Fibroblast of the conjunctiva (primary cell): Measurements from ENCODE around the gene CRISPLD2.
A peak's percentile ranks its signal among the peaks of the same experiment; 100 is the strongest.
"Not testable (repeated sequence)": the region's sequence is repeated elsewhere in the genome, so short reads cannot be mapped to it uniquely, and the experiment has no call there.

Experiments used
- DNase-seq: peaks from one replicate; pipeline ENCODE4 v3.0.0-alpha.2; 2010; ENCODE audit warnings: low read depth

CRISPLD2 gene

GRCh38 chr16:84840687-84841627, 21.2 kb downstream of the CRISPLD2 start:
- DNase-seq: no peak

- no peak for DNase-seq
Measured at GRCh38 chr16:84841787-84842300, 22.1 kb downstream of the CRISPLD2 start.

DNA sequence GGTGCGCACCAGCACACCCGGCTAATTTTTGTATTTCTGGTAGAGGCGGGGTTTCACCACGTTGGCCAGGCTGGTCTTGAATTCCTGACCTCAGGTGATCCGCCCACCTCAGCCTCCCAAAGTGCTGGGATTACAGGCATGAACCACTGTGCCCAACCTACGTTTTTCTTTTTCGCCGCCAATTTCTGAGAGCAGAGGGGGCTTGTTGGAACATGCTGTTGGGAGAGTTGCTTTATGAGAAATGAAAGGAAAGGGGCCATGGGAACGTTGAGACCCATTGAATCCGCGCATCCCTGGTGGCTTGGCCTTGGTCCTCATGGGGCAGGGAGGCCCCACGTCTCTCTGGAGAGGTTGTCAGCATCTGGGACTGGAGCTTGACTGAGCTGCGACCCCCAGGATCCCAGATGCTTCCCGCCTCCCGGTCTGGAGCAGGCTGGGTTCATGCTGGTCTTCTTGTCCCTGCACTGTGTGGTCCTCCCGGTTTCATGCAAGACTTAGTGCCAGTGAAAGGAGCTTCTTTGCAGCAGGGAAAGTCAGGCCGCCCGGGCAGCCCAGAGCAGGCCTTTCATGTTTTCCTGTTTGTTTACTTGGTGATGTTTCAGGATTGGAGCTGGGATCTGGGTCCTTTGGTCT, 22.8 kb downstream of the CRISPLD2 start:
- DNase-seq: no peak

DNA sequence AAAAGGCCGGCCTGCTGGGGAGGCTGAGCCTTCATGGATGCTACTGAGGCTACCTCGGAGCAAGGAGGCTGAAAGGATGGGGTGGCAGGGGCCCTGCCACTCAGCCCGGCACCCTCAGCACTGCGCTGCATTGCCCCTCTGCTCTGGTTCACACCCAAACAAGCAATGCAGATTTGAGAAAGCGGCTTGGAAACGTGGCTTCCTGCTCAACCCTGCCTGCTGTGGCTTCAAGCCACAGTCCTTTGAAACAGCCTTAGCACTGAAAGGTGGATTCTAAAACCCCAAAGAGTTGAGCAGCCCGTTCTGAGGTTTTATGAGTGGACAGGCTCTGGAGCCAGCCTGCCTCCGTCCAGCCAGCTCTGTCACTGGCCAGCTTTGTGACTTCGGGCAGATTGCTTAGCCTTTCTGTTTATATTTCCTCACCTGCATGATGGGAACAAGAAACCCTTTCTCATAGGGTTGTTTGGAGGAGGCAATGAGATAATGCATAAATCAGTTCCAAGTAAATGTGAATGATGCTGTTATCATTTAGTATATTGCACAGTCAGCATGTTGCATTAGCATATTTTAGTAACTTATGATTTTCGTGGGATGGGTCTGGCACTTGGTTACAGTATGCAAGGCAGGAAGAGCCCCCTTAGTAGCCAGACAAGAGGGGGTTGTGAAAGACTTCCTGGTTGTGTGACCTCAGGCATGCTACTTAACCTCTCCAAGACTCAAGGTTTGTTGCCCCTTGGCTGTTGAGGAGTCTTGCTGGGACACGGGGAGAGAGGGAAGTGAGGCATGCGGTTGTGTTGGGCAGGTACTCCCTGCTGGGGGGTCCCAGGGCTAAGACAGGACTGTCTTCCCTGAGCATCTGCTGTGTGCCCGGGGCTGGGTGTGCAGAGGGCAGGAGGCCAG, 23.6 kb downstream of the CRISPLD2 start:
- no peak for DNase-seq

GRCh38 chr16:84844049-84844350, 24.2 kb downstream of the CRISPLD2 start:
- DNase-seq: no peak

- DNase-seq: no peak
Measured at GRCh38 chr16:84844559-84845495, 25.0 kb downstream of the CRISPLD2 start.

DNA sequence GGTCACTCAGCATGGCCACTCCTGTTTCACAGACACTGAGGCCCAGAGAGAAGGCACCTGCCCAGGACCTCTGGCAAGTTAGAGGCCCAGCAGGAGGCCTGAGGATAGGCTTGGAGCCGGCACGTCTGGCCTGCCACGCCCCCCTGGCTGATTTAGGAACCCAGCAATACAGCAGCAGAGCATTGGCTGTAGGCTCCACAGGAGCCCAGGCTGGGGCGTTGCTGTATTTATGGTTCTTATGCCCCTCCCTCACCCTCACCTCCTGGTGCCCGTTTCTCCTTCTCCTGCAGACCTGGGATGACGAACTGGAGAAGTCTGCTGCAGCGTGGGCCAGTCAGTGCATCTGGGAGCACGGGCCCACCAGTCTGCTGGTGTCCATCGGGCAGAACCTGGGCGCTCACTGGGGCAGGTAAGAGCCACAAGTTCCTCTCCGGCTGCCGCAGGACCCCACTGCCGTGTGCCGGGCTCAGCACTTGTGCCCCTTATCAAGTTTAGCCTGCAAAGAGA, 25.8 kb downstream of the CRISPLD2 start:
- DNase-seq: no peak

DNA sequence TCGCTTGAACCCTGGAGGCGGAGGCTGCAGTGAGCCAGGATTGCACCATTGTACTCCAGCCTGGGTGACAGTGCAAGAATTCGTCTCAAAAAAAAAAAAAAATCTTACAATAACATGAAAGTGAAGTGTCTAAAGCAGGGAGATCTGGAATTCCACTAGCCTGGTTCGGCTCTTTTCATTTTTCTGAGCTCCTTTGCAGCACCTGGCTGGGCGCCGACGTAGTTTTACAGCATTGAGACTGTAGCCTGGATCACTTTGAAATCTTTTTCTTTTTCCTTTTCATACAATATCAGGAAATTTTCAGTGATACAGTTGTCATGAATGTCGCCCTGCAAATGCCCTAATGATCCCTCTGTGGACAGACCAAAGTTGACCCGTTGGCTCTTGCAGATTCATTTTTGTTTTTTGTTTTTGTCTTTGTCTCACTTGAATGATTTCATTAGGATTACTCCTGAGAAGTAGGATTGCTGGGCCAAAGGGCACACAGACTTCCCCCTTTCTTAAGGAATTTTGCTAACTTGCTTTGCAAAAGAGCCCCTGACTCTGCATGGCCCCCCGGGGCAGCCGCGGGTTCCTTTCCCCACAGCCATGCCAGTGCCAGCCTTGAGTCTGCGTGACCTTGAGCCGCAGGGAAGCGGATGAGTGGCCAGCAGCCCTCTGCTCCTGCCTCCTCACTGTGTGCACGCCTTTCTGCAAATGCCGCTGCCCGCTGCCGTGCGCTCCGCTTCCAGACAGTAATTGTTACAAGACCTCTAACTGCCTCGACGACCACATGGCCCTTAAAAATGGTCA, 28.0 kb downstream of the CRISPLD2 start:
- DNase-seq: no peak

DNA sequence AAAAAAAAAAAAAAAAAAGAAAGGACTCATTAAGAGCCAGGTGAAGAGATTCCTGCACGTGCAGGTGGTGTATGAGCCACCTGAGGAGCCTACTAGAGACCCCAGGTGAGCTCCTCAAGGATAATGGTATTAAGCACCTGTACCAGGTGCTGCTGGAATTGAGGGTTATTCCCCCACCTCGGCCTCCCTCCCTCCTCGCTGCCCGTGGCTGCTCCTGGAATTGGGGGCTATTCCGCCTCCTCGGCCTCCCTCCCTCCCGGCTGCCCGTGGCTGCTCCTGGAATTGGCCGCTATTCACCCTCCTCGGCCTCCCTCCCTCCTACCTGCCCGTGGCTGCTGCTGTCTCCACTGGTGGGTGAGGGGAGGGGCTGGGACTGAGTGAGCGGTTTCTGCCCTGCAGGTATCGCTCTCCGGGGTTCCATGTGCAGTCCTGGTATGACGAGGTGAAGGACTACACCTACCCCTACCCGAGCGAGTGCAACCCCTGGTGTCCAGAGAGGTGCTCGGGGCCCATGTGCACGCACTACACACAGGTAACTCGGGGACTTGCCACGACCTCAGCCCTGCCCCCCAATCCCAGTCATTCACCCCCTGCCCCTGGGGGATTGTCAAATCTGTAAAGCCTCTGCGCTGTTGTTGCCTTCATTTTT, 29.3 kb downstream of the CRISPLD2 start:
- DNase-seq: no peak

DNA sequence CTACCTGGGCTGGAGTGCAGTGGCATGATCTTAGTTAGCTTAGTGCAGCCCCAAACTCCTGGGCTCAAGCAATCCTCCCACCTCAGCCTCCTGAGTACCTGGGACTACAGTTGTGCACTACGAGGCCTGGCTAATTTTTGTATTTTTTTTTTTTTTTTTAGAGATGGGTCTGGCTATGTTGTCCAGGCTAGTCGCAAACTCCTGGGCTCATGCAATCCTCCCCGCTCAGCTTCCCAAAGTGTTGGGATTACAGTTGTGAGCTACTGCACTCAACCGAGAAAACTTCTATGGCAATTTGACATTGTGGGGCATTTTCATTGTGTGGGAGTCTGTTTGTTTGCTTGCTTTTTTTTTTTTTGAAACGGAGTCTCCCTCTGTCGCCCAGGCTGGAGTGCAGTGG, 30.0 kb downstream of the CRISPLD2 start:
- no peak for DNase-seq

- DNase-seq: no peak
Measured at GRCh38 chr16:84850714-84851113, 30.9 kb downstream of the CRISPLD2 start.

- DNase-seq: peak; percentile 74
Measured at GRCh38 chr16:84851192-84852127, 31.7 kb downstream of the CRISPLD2 start.

GRCh38 chr16:84853534-84853933, 33.7 kb downstream of the CRISPLD2 start:
- no peak for DNase-seq

GRCh38 chr16:84854759-84855158, 35.0 kb downstream of the CRISPLD2 start:
- no peak for DNase-seq

DNA sequence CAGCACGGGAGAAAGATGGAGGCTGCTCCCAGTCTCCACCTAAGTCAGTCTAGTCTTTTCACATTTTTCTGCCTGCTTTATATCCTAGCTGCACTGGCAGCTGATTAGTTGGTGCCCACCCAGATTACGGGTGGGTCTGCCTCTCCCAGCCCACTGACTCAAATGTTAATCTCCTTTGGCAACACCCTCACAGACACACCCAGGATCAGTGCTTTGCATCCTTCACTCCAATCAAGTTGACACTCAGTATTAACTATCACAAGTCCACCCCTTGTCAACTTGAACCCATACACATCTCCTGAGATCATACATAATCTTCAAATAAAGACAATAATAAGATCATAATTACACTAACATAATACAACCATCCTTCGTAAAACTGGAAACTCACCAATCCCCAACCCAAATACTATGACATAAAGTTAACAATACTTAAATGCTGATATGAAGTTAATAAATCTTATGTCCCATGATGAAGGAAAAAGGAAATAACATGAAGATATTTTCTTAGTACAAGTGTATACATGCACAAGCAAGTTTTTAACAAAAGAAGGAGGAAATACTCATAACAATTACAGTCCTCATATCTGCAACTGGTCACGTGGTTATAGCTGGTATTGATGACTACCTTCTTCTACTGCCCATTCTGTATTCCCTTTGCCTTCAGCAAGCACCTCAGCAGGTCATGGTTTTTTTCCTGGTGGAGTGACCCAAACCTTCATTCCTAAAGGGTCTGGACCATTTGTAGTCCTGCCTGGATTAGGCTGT, 35.8 kb downstream of the CRISPLD2 start:
- not testable (repeated sequence) for DNase-seq

- DNase-seq: not testable (repeated sequence)
Measured at GRCh38 chr16:84856203-84856581, 36.4 kb downstream of the CRISPLD2 start.

- not testable (repeated sequence) for DNase-seq
Measured at GRCh38 chr16:84856811-84857210, 37.0 kb downstream of the CRISPLD2 start.

GRCh38 chr16:84859681-84860080, 39.9 kb downstream of the CRISPLD2 start:
- DNase-seq: no peak
